GM21390 (cell line): ENCODE data around the gene MRPL36.

Experiments used
- ATAC-seq: cut with Tn5 transposase; IDR thresholded peaks from one replicate; pipeline ENCODE4 v1.9.1; 2021; ENCODE audit not compliant: unreplicated experiment

Gene MRPL36

DNA sequence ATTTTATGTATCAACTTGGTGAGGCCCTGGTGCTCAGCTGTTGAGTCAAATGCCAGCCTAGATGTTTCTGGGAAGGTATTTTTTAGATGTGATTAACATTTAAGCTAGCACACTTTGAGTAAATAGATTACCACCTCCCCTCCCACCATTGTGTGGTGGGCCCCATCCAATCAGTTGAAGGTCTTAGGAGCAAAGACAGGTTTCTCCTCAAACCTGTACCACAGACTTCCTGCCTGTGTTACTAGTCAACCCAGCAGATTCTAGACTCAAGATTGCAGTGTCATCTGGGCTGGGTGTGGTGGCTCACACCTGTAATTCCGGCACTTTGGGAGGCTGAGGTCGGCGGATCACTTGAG, 33.8 kb downstream of the MRPL36 start:
- no peak for ATAC-seq

DNA sequence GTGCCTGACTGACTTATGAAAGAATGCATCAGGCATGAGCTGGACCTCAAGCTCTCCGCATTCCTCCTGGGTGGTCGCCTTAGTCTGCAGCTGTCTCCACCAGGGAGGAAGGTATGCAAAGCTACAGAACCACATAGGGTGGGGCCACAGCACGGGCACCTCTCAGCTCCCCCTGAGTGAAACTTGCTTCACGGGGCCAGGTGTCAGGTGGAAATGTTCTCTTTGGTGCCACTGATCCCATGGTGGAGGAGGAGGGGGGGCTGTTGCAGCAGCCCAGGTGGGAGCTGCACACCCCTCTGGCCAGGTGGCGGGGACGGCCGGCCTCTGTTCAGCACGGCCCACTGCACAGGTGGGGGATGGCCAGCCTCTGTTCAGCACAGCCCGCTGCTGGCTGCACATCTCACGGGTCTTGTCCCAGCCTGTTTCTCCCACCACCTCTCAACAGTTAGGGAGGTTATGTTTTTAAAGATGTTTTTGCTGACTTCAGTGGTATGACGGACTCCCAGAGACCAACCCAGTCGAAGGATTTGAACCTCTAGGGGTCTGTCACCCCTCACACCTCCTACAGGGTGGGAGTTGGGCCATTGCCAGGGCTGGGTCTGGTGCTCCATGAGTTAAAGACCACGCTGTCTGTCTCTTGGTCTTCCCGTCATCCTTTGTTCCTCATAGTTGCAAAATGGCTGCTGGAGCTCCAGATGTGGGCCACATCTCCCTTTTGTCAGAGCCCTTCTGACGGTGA, 34.3 kb downstream of the MRPL36 start:
- peak; percentile 84 for ATAC-seq

DNA sequence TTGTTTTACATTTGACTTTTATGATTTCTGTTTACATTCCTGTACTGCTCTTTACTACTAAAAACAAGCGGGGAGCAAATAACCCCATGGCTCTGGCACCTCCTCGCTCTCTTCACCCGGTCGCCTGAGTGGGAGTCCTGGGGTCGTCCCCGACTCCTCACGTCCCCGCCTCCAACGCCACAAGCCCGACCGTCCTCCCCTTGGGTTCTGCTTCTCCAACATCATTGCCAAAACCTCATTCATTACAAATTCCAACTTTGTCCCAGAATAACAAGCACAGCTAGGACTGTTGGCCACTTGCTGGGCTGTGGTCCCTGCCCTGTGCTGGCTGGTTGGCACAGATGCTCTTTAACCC, 35.1 kb downstream of the MRPL36 start:
- no peak for ATAC-seq

DNA sequence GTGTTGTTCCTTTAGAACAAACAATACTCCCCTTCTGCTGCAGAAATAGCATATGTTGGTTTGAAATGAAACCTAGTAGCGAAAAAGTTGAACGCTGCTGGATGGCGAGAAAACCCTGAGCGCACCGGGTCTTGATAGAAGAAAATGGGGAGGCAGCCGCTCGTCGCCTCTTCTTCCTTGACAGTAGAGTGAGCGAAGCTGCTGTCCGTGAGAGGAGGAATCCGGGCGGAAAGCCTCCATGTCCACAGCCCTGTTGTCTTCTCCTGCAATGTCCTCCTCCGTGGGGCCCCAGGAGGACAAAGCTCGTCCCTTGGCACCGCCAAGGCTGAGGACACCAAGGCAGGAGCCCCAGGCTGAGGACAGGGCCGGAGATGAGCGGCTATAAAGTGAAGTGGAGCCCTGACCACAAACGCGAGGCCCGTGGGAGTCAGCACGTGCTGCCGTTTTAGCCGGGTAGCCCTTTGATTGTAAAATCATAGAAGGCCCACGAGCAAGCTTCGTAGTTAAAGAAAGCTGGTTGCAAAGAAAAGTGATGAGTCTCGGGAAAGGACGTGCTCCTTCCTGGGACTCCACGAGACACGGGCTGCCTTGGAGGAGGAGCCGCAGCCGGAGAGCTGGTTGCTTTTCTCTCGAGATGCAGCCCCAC, 35.6 kb downstream of the MRPL36 start:
- ATAC-seq: no peak

DNA sequence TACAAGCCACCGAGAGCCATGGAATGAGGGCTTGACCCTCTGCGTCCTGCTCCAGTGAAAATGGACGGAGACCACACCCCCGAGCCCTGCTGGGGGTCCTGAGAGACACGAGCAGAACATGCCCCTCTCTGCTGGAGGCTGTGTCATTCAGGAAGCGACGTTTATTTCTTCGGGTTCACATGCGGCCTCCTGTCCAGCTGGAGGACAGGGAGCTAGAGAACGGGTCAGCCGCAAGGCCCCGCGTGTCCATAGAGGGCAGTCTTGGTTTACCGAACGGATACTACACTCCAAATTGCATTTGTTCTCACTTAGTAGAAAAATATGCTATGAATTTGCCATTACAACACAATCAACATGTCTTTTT, 36.1 kb downstream of the MRPL36 start:
- ATAC-seq: no peak

DNA sequence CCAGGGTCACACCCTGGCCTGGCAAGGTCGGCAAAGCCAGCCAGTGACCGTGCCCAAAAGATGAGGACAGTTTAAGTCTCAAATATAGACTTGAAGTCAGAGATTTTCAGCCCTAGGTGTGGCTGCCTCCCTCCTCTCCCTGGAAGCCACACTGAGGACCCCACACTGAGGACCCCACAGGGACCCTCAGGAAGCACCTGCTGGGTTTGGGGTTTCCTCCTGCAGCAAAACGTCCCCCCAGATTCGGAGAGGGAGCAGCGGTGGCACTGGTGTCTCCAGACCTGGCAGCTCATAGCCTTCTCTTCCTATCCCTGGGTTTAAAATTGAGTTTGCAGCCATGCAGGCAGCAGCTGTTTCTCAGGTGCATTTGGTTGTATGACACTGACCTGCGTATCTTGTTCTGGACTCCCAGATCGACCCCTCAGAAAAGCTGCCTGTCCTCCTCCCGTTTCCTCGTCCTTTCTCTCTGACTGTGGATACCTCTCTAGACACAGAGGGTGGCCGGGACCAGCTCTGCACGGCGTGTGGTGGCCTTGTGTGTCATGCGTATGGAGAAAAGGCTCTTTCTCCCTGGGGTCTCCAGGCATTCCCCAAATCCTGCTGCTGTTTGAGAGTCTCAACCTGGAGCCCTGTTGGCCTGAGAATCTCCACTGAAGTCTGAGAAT, 36.6 kb downstream of the MRPL36 start:
- no peak for ATAC-seq

DNA sequence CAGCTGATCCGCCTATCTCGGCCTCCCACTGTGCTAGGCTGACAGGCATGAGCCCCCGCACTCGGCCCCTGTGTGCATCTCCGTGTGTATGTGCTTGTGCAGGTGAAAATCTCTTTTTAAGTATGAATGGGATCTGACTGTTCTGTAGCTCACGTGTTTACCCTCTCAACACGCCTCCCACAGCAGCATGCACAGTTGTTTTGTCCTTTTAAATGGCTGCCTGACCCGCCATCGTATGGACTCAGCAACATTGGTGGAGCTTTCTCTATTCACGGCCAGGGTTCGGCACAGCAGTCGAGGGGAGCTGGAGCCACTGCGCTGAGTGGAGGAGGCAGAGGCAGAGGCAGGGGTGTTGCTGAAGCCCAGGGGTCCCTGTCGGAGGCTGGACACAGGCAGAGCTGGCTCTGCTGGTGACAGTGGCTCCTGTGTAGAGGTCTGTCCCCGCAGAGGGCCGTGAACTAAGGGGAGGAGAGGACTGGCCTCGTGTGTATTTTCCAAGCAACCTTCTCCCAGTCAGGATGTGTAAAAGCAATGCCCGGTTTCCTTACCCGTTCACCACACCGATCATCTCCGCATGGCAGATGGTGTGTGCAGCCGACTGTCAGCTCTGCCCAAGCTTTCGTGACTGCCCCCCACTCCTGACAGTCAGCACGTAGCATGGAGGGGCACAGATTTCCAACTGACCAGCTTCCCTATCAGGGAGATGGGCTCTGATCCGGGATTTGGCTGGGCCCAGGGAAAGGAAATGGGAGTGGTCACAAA, 37.3 kb downstream of the MRPL36 start:
- ATAC-seq: no peak

DNA sequence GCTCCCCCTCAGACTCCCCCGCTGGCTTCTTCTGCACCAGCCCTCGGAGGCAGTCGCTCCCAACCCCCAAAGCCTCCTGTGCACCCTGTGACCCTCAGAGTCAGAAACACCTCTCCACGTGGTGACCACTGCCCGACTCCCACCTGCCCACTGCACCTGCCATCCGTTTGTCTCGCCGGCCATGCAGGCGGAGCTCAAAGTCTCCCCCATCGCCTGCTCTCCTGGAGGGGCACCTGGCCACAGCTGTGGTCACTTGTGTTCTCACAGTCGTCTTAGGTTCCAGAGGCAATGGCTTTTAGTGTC, 38.2 kb downstream of the MRPL36 start:
- no peak for ATAC-seq

DNA sequence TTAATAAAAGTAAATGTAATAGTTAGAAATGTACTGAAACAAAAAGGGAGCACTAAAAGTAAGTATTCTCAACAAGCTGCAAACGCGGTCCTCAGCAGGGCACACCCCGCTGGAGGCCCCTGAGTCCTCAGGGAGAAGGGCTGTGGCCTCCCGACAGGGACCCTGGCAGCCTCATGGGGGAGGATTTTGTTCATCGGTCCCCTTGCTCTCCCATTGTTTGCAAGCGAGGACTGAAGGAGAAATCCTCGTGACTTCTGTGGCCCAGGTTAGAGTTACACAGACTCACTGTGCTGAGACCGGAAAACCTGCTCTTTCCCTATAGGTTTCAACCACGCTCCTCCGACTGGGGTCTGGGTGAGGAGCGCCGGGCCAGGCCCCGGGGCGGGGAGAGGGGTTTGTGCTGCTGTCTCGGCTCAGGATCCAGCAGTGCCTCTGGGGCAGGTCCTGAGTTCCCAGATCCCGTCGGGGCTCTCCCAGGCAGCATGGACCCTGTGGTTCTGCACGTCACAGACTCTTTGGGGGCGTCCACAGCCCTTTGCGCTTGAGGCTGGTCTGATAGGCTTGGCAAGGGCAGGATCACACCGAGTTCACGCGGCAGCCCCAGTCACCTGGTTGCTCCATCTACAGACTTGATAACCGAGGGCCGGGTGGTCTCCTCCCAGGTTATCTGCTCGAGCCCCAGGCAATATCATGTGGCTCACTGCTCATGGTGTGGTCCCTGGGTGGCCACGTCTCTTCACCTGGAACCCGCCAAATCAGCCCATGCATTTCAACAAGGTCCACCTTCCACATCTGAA, 38.8 kb downstream of the MRPL36 start:
- no peak for ATAC-seq

DNA sequence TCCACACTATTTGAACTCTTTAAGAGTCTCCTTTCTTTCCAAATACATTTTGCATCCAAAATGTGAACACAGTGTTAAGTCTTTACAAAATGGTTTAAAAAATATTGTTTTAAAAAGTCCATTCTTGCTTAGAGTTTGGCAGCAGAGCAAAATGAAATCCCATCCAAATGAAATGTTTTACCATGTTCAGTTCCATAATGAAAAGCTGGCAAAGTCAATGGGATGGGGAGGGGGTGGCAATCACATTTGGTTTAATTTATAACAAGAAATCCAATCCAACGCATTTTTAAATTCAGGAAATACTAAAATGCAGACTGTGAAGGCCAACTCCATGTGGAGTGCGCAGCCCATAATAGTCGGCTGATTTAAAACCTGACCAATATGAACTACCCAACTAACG, 39.4 kb downstream of the MRPL36 start:
- no peak for ATAC-seq

DNA sequence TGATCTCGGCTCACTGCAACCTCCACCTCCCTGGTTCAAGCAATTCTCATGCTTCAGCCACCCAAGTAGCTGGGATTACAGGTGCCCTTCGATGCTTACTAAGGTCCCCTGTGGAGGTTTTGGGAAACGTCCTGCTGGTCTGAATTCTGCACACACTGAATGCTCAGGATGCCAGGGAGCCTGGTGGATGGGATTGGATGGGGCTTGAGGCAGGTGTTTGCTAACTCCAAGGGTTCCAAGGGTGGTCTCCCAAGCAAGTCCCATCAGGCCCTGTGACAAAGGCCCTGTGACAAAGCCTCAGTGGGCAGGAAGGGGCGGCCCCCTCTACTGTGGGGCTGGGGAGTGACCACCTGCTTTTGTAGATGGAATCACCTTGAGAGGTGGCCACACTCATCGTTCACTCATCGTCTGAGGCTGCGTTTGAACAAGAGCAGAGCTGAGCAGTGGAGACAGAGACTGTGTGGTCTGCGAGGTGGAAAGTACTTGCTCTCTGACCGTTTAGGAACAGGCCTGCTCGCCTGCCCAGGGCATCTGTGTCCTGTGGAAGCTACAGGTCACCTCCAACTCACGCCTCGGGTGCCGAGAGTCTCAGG, 40.2 kb downstream of the MRPL36 start:
- no peak for ATAC-seq

DNA sequence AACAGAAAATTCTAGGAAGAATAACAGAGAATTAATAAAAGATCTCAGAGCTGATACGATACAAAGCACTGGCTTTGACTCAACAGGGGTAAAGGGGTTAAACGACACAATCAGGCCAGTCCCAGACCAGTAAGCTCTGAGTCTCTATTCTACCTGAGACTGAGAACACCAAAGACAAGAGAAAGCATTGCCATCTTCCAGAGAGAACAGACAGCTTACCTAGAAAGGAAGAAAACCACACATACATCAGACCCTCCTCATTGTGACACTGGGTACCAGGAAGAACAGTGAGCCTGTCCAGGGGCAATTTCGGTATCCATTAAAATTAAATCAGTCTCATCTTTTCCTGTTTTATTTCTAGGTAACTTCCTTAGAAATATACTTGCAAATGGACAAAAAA, 41.1 kb downstream of the MRPL36 start:
- no peak for ATAC-seq

DNA sequence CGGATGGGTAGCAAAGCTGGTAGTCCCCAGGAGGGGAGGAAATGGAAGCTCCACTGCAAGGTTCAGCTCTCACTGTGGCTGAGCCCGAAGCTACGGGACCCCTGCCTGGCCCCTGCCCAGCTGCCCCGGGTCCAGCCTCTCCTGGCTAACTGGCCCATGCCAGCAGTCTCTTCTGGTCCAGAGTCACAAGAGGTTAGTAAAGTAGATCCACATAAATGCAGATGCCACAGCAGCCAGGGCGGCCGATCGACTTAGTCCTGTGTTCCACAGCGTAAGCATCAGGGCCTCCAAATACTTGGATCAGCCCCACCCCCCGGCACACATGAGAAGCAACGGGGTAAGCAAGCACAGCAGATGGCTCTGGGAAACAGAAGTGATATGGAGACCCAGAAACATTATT, 42.1 kb downstream of the MRPL36 start:
- no peak for ATAC-seq

DNA sequence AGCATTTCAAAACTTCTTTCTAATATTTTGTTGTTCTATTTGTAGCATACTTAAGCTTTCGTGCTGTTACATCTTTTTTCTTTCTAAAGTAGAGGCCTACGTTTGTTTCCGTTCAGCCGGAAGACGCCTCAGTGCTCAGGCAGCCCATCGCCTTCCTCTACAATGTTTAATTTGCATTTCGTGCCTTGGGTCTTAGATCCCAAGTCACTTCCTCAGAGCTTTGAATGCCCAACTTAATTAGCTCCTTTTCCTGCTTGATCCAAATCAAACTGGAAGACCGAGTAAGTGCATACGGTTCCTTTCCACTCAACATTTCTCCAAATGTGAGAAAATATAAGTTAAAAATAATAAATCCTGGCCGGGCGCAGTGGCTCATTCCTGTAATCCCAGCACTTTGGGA, 43.2 kb downstream of the MRPL36 start:
- ATAC-seq: no peak

DNA sequence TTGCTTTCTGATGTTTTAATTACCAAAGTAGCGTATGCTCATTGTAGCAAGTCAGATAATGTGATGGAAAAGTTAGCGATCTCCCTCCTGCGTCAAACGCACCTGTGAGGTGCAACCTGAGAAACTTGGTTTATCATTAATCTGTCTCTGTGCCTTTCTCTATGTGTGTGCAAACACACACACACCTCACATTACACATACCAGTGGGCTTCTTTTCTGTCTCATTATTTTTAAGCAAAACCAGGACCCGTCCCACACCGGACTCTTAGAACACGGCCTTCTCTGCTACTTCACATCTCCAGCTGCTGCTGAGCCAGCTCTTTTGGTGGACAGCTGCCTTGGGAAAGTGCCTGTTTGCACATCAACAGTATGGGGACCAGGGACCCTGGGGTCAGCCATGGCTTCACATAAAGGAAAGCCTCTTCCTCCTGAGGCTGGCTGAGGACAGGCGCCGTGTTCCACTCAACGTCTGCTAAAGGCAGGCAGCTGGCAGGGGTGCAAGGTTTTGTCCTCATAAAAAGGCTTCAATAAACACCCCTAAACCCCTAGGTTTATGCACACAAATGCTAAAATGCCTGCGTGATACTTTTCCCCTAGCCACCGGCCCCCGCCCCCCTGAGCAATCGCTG, 44.2 kb downstream of the MRPL36 start:
- no peak for ATAC-seq

DNA sequence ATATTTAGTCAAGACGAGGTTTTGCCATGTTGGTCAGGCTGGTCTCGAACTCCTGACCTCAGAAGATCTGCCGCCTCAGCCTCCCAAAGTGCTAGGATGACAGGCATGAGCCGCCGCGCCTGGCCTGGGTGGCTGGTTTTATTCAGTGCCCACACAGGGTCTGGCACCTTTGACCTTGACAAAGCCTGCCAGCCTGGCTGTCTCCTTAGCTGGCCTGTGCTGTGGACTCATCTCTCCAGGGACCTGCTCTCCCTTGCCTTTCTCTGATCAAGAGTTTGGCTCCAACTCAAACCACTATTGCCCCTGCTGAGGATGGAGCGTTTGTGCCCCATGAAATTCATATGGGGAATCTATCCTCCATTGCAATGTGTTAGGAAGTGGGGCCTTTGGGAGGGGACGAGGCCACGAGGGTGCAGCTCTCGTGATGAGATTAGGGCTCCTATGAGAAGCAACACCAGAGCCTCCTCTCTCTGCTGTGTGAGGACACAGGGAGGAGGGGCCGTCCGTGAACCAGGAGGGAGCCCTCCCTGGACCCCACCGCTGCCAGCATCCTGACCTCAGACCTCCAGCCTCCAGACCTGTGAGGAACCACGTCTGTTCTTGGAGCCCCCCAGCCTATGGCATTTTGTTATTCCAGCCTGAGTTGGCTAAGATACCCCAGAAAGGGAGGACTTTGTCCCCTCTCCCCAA, 45.0 kb downstream of the MRPL36 start:
- no peak for ATAC-seq

DNA sequence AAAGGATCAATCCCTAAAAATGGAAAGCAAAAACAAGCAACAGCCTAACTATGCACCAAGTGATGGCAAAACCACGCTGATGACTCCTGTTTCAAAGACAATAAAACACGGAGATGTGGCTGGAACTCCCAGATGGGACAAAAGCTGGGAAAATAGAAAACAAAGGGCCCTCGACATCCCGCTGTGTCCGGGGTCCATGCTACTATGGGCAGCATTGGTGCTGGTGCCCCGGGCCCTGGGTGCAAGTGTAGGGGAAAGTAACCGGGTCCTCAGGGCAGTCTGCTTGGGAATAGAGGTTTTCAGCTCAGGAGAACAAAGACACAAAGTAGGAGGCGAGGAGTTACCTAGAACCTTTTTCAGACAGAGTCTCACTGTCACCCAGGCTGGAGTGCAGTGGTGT, 46.1 kb downstream of the MRPL36 start:
- ATAC-seq: no peak

DNA sequence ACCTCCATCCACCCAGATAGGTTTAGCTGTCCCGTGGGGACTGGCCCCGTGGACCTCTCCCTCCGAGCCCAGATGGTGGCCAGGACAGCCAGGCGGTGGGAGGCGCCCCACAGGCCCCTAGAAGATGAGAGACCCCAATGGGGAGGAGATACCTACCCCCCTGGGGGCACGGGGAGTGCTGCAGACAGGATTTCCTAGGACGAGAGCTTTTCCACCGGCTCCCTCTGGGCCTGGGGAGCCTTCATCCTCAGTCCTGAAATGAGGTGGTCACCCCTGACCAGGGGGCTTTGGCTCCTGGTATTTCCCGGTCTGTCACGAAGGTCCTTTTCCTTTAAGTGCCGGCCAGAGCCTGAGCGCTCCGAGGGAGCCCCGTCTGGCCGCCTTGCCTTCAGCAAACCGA, 46.8 kb downstream of the MRPL36 start:
- no peak for ATAC-seq

DNA sequence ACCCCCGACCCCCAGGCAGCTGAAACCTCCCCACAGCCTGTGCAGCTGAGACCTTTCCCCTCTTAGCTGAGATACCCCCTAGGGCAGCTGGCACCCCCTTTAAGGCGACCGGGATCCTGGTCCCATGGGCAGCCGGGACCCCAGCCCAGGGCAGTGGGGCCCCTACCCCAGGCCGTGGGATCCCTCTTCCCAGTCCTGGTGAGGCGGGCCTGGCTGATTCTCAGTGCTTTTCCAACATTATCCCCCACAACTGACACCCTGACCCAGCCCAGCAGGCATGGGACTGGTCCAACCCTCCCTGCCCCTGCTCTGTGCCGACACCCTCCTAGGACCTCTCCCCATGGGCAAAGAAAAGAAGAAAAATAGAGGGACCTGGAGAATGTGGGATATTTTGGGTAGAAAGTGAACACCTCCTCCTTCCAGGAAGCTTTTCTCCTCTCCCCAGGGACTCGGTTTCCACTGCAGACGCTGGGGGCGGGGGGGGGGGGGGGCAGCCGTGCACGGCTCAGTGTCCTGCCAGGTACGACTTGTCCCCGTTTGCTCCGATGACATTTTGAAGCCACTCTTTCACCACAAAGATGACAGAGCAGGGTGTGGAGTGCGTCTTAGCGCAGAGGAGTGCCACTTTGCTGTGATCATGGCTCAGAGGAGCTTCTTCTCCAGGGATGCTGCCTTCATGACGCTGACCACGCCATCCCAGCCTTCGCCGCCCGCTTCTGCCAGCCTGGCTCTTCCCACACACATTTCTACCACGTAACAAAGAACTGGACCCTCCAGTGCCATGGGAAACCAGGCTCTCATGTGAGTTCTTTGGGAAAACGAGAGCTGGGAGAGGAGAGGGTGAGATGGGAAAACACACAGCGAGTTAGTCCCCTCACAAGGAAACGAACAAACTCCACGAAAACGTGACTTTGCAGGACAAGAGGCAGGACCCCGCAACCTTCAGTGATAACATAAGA, 47.5 kb downstream of the MRPL36 start:
- no peak for ATAC-seq
